ENCODE measurements around the gene ARSJ. TPM values are rescaled to one million over a fixed set of nuclear protein-coding genes. Genes with fewer than 3 reads are reported as not detected.
"Not testable (repeated sequence)": the region's sequence is repeated elsewhere in the genome, so short reads cannot be mapped to it uniquely, and the experiment has no call there.

The ARSJ gene
- total RNA-seq, 4 donors from 2014 or later, result 1.8 to 5.2 (median 2.8) TPM

- 92 to 93% methylated on average over 4 of the region's 4 CpGs for WGBS, 2 donors (ENCODE audit: low coverage in 1 of 2)
- intact Hi-C loops (cut with DNase I; ENCODE audit: low total_unique reads), result no loop called here
Measured at GRCh38 chr4:114017120-114017917, 37.9 kb upstream of the ARSJ start.

DNA sequence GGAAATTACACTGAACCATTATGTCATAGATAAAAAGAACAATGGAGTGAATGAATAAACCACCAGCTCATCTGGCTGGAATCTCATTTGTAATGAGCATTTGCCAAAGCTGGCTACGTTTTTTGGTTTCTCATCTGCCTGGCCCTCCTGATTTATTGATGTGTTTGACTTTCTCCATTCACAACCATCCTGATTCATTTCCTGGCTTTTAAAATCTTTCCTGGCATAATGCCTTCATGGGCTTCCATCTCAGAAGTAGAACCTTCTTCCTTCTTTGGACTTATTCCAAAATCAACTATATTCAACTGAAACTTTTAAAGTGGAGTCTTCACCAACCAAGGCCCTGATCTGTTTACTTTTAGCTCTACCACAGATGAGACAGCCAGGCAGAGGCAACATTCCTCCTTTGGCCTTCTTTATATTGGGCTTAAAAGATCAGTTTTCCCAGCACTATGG lies 36.0 kb upstream of the ARSJ start:
- Histone ChIP-seq H3K4me1 (peaks cover 0 to 8% (median 0%) of the 10 kb centered on the region in 4 donors), H3K27ac (no peak overlapping the region), H3K27me3 (no peaks in the 10 kb centered on the region), H3K9me3 (no peaks in the 10 kb centered on the region), H3K4me3 (no peak overlapping the region), H3K36me3 (no peaks in the 10 kb centered on the region)
- intact Hi-C loops (cut with DNase I; ENCODE audit: low total_unique reads), result no loop called here
- TF ChIP-seq POLR2A (IDR thresholded peaks at IDR 0.05) (no peak), POLR2AphosphoS5 (IDR thresholded peaks at IDR 0.05) (no peak), EP300 (IDR thresholded peaks at IDR 0.05; ENCODE audit: low read depth) (no peak), CTCF (IDR thresholded peaks at IDR 0.05) (no peak)
- DNase-seq, result no peak
- in situ Hi-C loops (cut with MboI; ENCODE audit: low pct_ligation_motif_present in 1 of 4, low pct_unique_long_range_greater_than_20kb in 1 of 4, low sequenced_read_pairs in 3 of 4), result no loop called here
- WGBS, 2 donors (ENCODE audit: low coverage in 1 of 2), result 19 to 20% methylated on average over 1 of the region's 1 CpG

More at GRCh38 chr4:114017120-114017917, 37.9 kb upstream of the ARSJ start:
- Histone ChIP-seq H3K4me1 (peaks cover 0 to 8% (median 0%) of the 10 kb centered on the region in 4 donors), H3K27me3 (no peaks in the 10 kb centered on the region), H3K36me3 (no peaks in the 10 kb centered on the region), H3K9me3 (no peaks in the 10 kb centered on the region), H3K4me3 (no peak overlapping the region), H3K27ac (no peak overlapping the region)
- DNase-seq, result no peak
- no peak for TF ChIP-seq POLR2AphosphoS5 (IDR thresholded peaks at IDR 0.05)
- in situ Hi-C loops (cut with MboI; ENCODE audit: low pct_ligation_motif_present in 1 of 4, low pct_unique_long_range_greater_than_20kb in 1 of 4, low sequenced_read_pairs in 3 of 4), result no loop called here

GRCh38 chr4:114013201-114013600 lies 33.8 kb upstream of the ARSJ start:
- H3K27ac ChIP-seq, result not testable (repeated sequence)
- WGBS, 2 donors (ENCODE audit: low coverage in 1 of 2), result 83% methylated on average over 4 of the region's 4 CpGs; no CpG with 5 or more reads in 1 of the 2 donors
- DNase-seq, result peak; percentile 30

GRCh38 chr4:114012749-114013148 lies 33.3 kb upstream of the ARSJ start:
- no peaks in the 10 kb centered on the region for H3K27me3 ChIP-seq
- WGBS, 2 donors (ENCODE audit: low coverage in 1 of 2), result 88% methylated on average over 7 of the region's 8 CpGs; no CpG with 5 or more reads in 1 of the 2 donors
- no peak for TF ChIP-seq EP300 (IDR thresholded peaks at IDR 0.05; ENCODE audit: low read depth)
- no peak for TF ChIP-seq POLR2A (IDR thresholded peaks at IDR 0.05)
- no peak for TF ChIP-seq CTCF (IDR thresholded peaks at IDR 0.05)
- no peak for TF ChIP-seq POLR2AphosphoS5 (IDR thresholded peaks at IDR 0.05)

More at GRCh38 chr4:114013201-114013600, 33.8 kb upstream of the ARSJ start:
- intact Hi-C loops (cut with DNase I; ENCODE audit: low total_unique reads); H3K4me3 ChIP-seq; H3K4me1 ChIP-seq; in situ Hi-C loops (cut with MboI; ENCODE audit: low pct_ligation_motif_present in 1 of 4, low pct_unique_long_range_greater_than_20kb in 1 of 4, low sequenced_read_pairs in 3 of 4); H3K36me3 ChIP-seq; H3K27me3 ChIP-seq; H3K9me3 ChIP-seq: not testable (repeated sequence)

DNA sequence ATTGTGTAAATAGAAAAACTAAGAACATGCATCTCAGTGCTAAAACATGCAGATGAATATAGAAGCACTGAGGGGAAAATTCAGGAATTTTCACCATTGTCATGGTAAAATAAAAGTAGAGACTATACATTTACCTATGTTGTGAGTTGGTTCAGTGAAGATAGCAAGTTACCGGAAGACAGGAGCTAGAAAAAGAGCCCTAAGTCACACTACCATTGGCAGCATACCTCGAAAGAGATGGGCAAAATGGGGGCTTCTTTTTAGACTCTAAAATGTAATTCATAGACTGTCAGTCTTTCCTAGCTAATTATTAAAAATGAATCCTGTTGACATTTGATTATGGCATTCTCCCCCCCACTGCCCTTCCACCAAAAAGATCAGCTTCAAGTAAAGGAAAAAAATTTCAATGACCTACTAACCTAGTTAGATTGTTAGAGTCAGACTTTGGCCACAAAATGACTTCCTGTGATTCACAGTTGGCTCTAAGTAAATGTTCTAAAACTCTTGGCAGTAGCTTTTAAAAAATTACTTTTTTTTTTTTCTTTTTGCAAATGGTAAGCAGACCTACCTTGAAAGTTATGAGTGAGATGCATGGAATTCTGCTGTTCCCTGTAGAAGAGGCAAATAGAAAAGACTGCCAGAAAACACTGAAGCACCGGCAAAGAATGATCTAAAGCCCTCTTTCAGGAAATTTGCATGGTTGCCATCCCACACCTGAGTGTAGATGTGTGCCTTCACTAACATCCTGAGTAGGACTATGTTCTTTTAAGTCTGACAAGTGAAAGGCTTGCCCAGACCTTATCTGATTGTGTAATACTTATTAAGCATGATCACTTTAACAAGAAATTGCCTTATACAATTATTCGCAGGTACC lies 26.4 kb upstream of the ARSJ start:
- WGBS, 2 donors (ENCODE audit: low coverage in 1 of 2), result 74 to 83% methylated on average over 4 of the region's 4 CpGs
- peaks cover 0 to 19% (median 11%) of the 10 kb centered on the region in 4 donors for H3K4me1 ChIP-seq
- DNase-seq, result no peak
- H3K27me3 ChIP-seq, result no peaks in the 10 kb centered on the region
- TF ChIP-seq POLR2A (IDR thresholded peaks at IDR 0.05) (no peak), POLR2AphosphoS5 (IDR thresholded peaks at IDR 0.05) (no peak), CTCF (IDR thresholded peaks at IDR 0.05) (no peak), EP300 (IDR thresholded peaks at IDR 0.05; ENCODE audit: low read depth) (no peak)
- H3K36me3 ChIP-seq, result no peaks in the 10 kb centered on the region
- in situ Hi-C loops (cut with MboI; ENCODE audit: low pct_ligation_motif_present in 1 of 4, low pct_unique_long_range_greater_than_20kb in 1 of 4, low sequenced_read_pairs in 3 of 4), result no loop called here
- no peak overlapping the region for H3K4me3 ChIP-seq
- no peak overlapping the region for H3K27ac ChIP-seq
- intact Hi-C loops (cut with DNase I; ENCODE audit: low total_unique reads), result no loop called here
- no peaks in the 10 kb centered on the region for H3K9me3 ChIP-seq

More at GRCh38 chr4:114012749-114013148, 33.3 kb upstream of the ARSJ start:
- in situ Hi-C loops (cut with MboI; ENCODE audit: low pct_ligation_motif_present in 1 of 4, low pct_unique_long_range_greater_than_20kb in 1 of 4, low sequenced_read_pairs in 3 of 4) (no loop called here), intact Hi-C loops (cut with DNase I; ENCODE audit: low total_unique reads) (no loop called here)
- DNase-seq, result no peak
- H3K27ac ChIP-seq, result no peak overlapping the region
- H3K4me1 ChIP-seq, result peaks cover 0 to 4% (median 0%) of the 10 kb centered on the region in 4 donors
- no peak overlapping the region for H3K4me3 ChIP-seq
- H3K9me3 ChIP-seq, result no peaks in the 10 kb centered on the region
- no peaks in the 10 kb centered on the region for H3K36me3 ChIP-seq

- H3K27ac ChIP-seq, DNase-seq: not testable (repeated sequence)
Measured at GRCh38 chr4:114004483-114005226, 25.2 kb upstream of the ARSJ start.

More at GRCh38 chr4:114004483-114005226, 25.2 kb upstream of the ARSJ start:
- 91 to 100% methylated on average over 1 to 20 of the region's 20 CpGs for WGBS, 2 donors (ENCODE audit: low coverage in 1 of 2)
- H3K36me3 ChIP-seq; in situ Hi-C loops (cut with MboI; ENCODE audit: low pct_ligation_motif_present in 1 of 4, low pct_unique_long_range_greater_than_20kb in 1 of 4, low sequenced_read_pairs in 3 of 4); H3K9me3 ChIP-seq; H3K27me3 ChIP-seq; H3K4me3 ChIP-seq; intact Hi-C loops (cut with DNase I; ENCODE audit: low total_unique reads): not testable (repeated sequence)
- peaks cover 0 to 19% (median 11%) of the 10 kb centered on the region in 4 donors for H3K4me1 ChIP-seq
